ENCODE results near the gene ZGPAT. TPM values are rescaled to one million over a fixed set of nuclear protein-coding genes. Genes with fewer than 3 reads are reported as not detected.

ZGPAT gene
- total RNA-seq, 2 donors from 2014 or later = 27.2 to 41.4 TPM

DNA sequence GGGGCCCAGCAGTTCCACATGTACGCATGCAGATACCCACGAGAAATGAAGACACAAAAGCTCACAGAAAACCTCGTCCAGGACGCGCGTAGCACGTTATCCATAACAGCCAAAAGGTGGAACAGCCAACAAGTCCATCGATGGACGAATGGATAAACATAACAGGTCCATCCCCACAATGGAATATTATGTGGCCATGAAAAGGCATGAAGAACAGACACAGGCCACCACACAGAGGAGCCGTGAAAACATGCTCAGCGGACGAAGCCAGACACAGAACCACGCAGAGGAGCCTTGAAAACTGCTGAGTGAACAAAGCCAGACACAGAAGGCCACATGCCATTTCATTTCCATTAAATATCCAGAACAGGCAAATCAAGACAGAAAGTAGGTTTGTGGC lies 69.8 kb downstream of the ZGPAT start:
- TF ChIP-seq CTCF (IDR thresholded peaks at IDR 0.05) = no peak
- no peak overlapping the region for H3K4me3 ChIP-seq
- H3K27me3 ChIP-seq = no peaks in the 10 kb centered on the region
- H3K9ac ChIP-seq (ENCODE audit: low read depth in 2 of 2, low read length in 2 of 2) = no peak overlapping the region
- H3K27ac ChIP-seq = no peak overlapping the region
- H3K4me1 ChIP-seq = no peaks in the 10 kb centered on the region
- no peak for DNase-seq
- H3K9me3 ChIP-seq = no peaks in the 10 kb centered on the region
- H3K36me3 ChIP-seq = no peaks in the 10 kb centered on the region
- intact Hi-C loops (cut with DNase I) = no loop called here

- Histone ChIP-seq H3K9ac (ENCODE audit: low read depth in 2 of 2, low read length in 2 of 2) (no peak overlapping the region), H3K9me3 (no peaks in the 10 kb centered on the region), H3K27ac (no peak overlapping the region), H3K4me1 (no peaks in the 10 kb centered on the region), H3K36me3 (no peaks in the 10 kb centered on the region), H3K4me3 (no peak overlapping the region), H3K27me3 (no peaks in the 10 kb centered on the region)
- DNase-seq = no peak
- intact Hi-C loops (cut with DNase I) = no loop called here
- TF ChIP-seq CTCF (IDR thresholded peaks at IDR 0.05) = no peak
These were observed 70.4 kb downstream of the ZGPAT start for GRCh38 chr20:63778034-63778752.

DNA sequence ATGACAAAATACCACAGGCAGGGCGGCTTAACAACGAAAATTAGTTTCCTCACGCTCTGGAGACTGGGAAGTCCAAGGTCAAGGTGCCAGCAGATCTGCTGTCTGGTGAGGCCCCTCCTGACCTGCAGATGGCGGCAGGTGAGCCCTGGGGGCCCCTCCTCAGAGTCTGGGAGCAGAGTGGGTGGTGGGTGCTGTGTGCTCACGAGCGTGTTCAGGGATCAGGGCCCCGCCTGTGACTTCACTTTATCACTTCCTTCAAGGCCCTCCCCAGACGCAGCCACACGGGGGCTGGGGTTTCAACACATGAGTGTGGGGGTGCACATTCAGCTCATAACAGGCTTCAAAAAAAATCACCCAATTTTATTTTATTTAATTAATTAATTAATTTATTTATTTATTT lies 71.0 kb downstream of the ZGPAT start:
- Histone ChIP-seq H3K9me3 (no peaks in the 10 kb centered on the region), H3K27ac (no peak overlapping the region), H3K27me3 (no peaks in the 10 kb centered on the region), H3K9ac (ENCODE audit: low read depth in 2 of 2, low read length in 2 of 2) (no peak overlapping the region), H3K4me3 (no peak overlapping the region), H3K4me1 (no peaks in the 10 kb centered on the region), H3K36me3 (no peaks in the 10 kb centered on the region)
- TF ChIP-seq CTCF (IDR thresholded peaks at IDR 0.05) = no peak
- DNase-seq = no peak
- intact Hi-C loops (cut with DNase I) = no loop called here

DNA sequence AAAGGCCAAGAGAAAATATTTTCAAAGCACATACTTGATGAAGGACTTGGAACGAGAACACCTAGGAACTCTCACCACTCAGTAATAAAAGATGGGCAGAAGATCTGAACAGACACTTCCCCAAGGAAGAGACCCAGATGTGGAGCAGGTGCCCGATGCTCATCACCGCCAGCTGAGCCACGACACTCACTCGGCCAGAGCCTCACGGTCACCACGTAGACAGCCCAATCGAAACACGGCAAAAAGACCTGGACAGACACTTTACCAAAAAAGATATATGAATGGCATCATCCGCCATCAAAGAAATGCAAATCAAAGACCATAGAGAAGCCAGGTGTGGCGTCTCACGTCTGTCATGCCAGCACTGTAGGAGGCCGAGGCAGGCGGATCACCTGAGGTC lies 73.3 kb downstream of the ZGPAT start:
- Histone ChIP-seq H3K4me1 (no peaks in the 10 kb centered on the region), H3K27ac (no peak overlapping the region), H3K36me3 (no peaks in the 10 kb centered on the region), H3K9ac (ENCODE audit: low read depth in 2 of 2, low read length in 2 of 2) (no peak overlapping the region), H3K9me3 (no peaks in the 10 kb centered on the region), H3K4me3 (no peak overlapping the region), H3K27me3 (no peaks in the 10 kb centered on the region)
- no peak for DNase-seq
- intact Hi-C loops (cut with DNase I) = loop anchor here (10.0 kb wide), 1 partner anchor 194 kb away; the partner anchor contains the start of gene SAMD10
- TF ChIP-seq CTCF (IDR thresholded peaks at IDR 0.05) = no peak

DNA sequence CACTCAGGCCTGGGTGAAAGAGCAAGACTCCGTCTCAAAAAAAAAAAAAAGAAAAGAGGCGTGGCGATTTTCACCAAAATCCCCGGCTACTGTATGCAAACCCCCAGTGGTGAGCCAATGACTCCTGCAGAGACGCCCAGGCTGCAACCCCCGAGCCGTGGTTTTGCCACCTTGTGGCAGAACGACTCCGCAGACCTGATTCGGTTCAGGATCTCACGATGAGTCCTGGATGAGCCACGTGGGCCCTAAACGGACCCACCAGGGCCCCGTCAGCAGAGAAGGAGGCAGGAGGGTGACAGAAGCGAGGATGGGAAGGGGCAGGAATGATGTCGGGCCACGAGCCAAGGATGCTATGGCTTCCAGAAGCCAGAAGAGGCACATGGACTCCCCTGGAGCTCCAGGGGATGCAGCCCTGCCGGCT lies 74.2 kb downstream of the ZGPAT start:
- DNase-seq = no peak
- Histone ChIP-seq H3K9ac (ENCODE audit: low read depth in 2 of 2, low read length in 2 of 2) (no peak overlapping the region), H3K27me3 (no peaks in the 10 kb centered on the region), H3K9me3 (no peaks in the 10 kb centered on the region), H3K4me3 (no peak overlapping the region), H3K36me3 (no peaks in the 10 kb centered on the region), H3K27ac (no peak overlapping the region), H3K4me1 (no peaks in the 10 kb centered on the region)
- intact Hi-C loops (cut with DNase I) = loop anchor here (10.0 kb wide), 1 partner anchor 193 kb away; the partner anchor contains the start of gene SAMD10
- no peak for TF ChIP-seq CTCF (IDR thresholded peaks at IDR 0.05)
